HG03095 (cell line): ENCODE measurements around the gene ALDH1B1.
A peak's percentile ranks its signal among the peaks of the same experiment; 100 is the strongest.

Source experiments
- ATAC-seq: cut with Tn5 transposase; IDR thresholded peaks from one replicate; pipeline ENCODE4 v1.9.1; 2021; ENCODE audit warnings: moderate library complexity; ENCODE audit not compliant: unreplicated experiment

Gene ALDH1B1

GRCh38 chr9:38437193-38437823, 44.8 kb downstream of the ALDH1B1 start:
- no peak for ATAC-seq

- ATAC-seq: no peak
Observed at GRCh38 chr9:38439291-38439915, 46.9 kb downstream of the ALDH1B1 start.

- no peak for ATAC-seq
Observed at GRCh38 chr9:38439916-38440301, 47.4 kb downstream of the ALDH1B1 start.

GRCh38 chr9:38440516-38440915, 48.0 kb downstream of the ALDH1B1 start:
- ATAC-seq: no peak

- ATAC-seq: no peak
Observed at GRCh38 chr9:38441347-38442085, 49.0 kb downstream of the ALDH1B1 start.

GRCh38 chr9:38442473-38443096, 50.1 kb downstream of the ALDH1B1 start:
- no peak for ATAC-seq

GRCh38 chr9:38443181-38443580, 50.7 kb downstream of the ALDH1B1 start:
- ATAC-seq: no peak

GRCh38 chr9:38443597-38443996, 51.1 kb downstream of the ALDH1B1 start:
- no peak for ATAC-seq

GRCh38 chr9:38445154-38446043, 52.9 kb downstream of the ALDH1B1 start:
- ATAC-seq: peak; percentile 89

GRCh38 chr9:38447703-38448102, 55.2 kb downstream of the ALDH1B1 start:
- no peak for ATAC-seq
